SU-DHL-6 (cell line): ENCODE data around the gene ZFR2.
"Not testable (repeated sequence)": the region's sequence is repeated elsewhere in the genome, so short reads cannot be mapped to it uniquely, and the experiment has no call there.

Experiments used
- H2AFZ ChIP-seq: fragments of 200-600 bp; sonication (generic); 2 replicates; pipeline ENCODE4 v1.6.1; 2014; ENCODE audit warnings: low read depth, mild to moderate bottlenecking, moderate library complexity, mixed read lengths, antibody characterized with exemption, low read length; ENCODE audit not compliant: severe bottlenecking
- H3F3A ChIP-seq: fragments of 200-600 bp; shearing (Covaris generic); 2 replicates; pipeline ENCODE4 v1.6.0; 2016; ENCODE audit warnings: antibody characterized with exemption, mild to moderate bottlenecking; ENCODE audit not compliant: insufficient read depth
- H3K27ac ChIP-seq: fragments of 200-600 bp; sonication (generic); 2 replicates; pipeline ENCODE4 v1.5.1; 2016; ENCODE audit warnings: low read depth, mild to moderate bottlenecking, low read length, moderate library complexity, mixed read lengths
- H3K27me3 ChIP-seq: fragments of 200-600 bp; sonication (generic), shearing (Covaris generic); 2 replicates; pipeline ENCODE4 v1.6.0; 2014; ENCODE audit warnings: mild to moderate bottlenecking, low read length
- H3K36me3 ChIP-seq: fragments of 200-600 bp; sonication (generic); 2 replicates; pipeline ENCODE4 v1.6.1; 2014; ENCODE audit warnings: mild to moderate bottlenecking, low read length, mixed read lengths
- H3K4me2 ChIP-seq: fragments of 300-600, 200-600 bp; shearing (Covaris generic), sonication (generic); 2 replicates; pipeline ENCODE4 v1.6.0; 2014; ENCODE audit warnings: low read length, low read depth, mild to moderate bottlenecking; ENCODE audit not compliant: poor library complexity, severe bottlenecking
- H3K4me3 ChIP-seq: fragments of 200-600 bp; sonication (generic); 2 replicates; pipeline ENCODE4 v1.5.1; 2014; ENCODE audit warnings: antibody characterized with exemption, low read length, mild to moderate bottlenecking, mixed read lengths; ENCODE audit not compliant: insufficient read depth, poor library complexity, severe bottlenecking
- H3K79me2 ChIP-seq: fragments of 200-600 bp; sonication (generic); 2 replicates; pipeline ENCODE4 v1.6.1; 2014; ENCODE audit warnings: mild to moderate bottlenecking, low read length, moderate library complexity; ENCODE audit not compliant: insufficient read depth
- H3K9ac ChIP-seq: fragments of 200-600 bp; sonication (generic); 2 replicates; pipeline ENCODE4 v1.7.0; 2014; ENCODE audit warnings: mild to moderate bottlenecking, low read length
- H3K9me2 ChIP-seq: fragments of 200-600 bp; sonication (generic); replicated peaks from 2 replicates; pipeline ENCODE4 v1.6.1; 2014; ENCODE audit warnings: low read length; ENCODE audit not compliant: insufficient read depth
- H3K9me3 ChIP-seq: fragments of 200-600 bp; sonication (generic); 2 replicates; pipeline ENCODE4 v1.6.1; 2014; ENCODE audit warnings: low read length, mixed read lengths; ENCODE audit not compliant: insufficient read depth
- H4K20me1 ChIP-seq: fragments of 200-600 bp; sonication (generic); 2 replicates; pipeline ENCODE4 v1.6.1; 2014; ENCODE audit warnings: low read depth, mild to moderate bottlenecking, antibody characterized with exemption, low read length, moderate library complexity, mixed read lengths
- EZH2phosphoT487 ChIP-seq: fragments of 200-600 bp; sonication (generic), shearing (Covaris generic); conservative IDR thresholded peaks from 2 replicates; pipeline ENCODE4 v1.6.1; 2018; ENCODE audit warnings: mild to moderate bottlenecking, antibody characterized with exemption, low read length, moderate library complexity, mixed read lengths
- TF ChIP-seq, protein P1 (sequence below): fragments of 200-600 bp; sonication (generic); IDR thresholded peaks from one replicate; pipeline ENCODE4 v1.5.1; 2017; ENCODE audit warnings: antibody characterized with exemption, mild to moderate bottlenecking, low read length, moderate library complexity; ENCODE audit not compliant: insufficient read depth, poor library complexity, severe bottlenecking

The ZFR2 gene

DNA sequence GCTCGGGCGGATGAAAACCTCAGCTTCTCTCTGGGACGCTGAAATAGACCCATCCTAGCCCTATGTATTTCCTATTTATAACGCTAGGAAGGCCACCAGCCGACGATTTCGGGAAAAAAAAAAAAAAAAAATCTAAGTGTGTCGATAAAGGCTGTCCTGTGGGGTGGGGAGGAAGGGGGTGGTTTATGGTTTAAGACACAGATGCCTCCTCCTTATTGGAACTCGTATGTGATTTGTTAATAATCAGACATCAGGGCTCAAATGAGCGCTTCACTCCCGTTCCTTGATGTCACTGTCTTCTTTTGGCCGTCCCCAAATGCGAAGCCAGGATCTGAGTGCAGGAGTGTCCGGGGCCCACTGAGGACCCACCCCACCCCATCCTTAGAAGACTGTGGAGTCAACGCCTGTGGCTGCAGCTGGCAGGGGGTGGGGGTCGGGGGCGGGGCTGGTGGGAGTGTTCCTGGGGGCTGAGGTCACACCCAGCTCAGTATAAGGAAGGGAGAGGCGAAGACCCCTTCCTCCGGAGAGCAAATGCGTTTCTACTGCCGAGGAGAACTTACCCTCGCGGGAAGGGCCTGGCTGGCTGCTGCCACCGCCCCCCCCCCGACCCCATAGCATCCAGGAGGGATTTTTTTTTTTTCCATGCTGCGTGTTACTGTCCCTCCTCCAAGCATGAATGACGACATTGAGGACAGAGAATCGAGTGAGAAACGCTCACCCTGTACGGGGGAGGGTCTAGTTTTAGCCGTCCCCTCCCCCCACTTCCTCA is 12.6 kb upstream of the ZFR2 start:
- Histone ChIP-seq H2AFZ (no peak overlapping the region), H3K9me3 (no peaks in the 10 kb centered on the region), H3F3A (no peaks in the 10 kb centered on the region), H3K4me3 (no peak overlapping the region), H3K9me2 (no peaks in the 10 kb centered on the region), H3K79me2 (no peaks in the 10 kb centered on the region), H3K9ac (no peak overlapping the region), H3K4me2 (no peak overlapping the region), H4K20me1 (no peaks in the 10 kb centered on the region), H3K27me3 (no peaks in the 10 kb centered on the region), H3K36me3 (no peaks in the 10 kb centered on the region), H3K27ac (no peak overlapping the region)
- TF ChIP-seq, protein P1, sequence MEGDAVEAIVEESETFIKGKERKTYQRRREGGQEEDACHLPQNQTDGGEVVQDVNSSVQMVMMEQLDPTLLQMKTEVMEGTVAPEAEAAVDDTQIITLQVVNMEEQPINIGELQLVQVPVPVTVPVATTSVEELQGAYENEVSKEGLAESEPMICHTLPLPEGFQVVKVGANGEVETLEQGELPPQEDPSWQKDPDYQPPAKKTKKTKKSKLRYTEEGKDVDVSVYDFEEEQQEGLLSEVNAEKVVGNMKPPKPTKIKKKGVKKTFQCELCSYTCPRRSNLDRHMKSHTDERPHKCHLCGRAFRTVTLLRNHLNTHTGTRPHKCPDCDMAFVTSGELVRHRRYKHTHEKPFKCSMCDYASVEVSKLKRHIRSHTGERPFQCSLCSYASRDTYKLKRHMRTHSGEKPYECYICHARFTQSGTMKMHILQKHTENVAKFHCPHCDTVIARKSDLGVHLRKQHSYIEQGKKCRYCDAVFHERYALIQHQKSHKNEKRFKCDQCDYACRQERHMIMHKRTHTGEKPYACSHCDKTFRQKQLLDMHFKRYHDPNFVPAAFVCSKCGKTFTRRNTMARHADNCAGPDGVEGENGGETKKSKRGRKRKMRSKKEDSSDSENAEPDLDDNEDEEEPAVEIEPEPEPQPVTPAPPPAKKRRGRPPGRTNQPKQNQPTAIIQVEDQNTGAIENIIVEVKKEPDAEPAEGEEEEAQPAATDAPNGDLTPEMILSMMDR = no peak

DNA sequence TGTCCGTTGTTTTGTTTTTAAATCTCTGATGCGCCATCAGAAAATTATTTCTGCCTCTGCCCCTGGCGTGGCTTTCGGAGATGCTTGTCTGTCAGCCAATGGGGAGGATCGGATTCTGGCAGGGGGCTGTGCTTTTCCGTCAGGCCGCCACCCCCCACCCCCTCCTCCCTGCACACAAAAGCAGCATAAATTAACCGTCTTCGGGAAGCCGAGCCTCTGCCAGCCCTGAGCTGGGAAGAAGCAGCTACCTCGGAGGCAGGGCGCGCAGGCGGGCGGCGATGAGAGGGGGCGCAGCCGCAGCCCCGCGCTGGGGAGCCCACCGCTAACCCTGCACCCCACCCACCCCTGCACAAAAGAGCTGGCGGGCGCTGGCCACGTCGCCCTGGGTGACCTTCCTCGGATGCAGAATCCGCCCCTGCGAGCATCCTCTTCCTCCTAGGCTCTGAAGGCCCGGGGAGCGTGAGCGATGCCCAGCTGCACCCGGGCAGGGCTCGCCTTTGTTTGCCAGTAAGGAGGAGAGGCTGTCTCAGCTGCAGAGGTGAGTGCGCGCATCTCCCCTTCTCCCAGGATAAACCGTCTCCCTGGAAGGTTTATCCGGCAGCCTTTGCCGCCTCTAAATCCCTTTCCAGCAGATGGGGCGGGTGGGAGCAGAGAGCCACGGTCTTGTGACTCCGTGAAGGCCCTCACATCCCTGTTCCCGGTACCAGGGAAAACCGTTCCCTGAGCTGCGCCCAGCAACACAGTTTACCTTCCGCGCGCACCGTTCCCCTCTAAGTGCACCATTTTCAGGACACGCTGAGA is 11.8 kb upstream of the ZFR2 start, which contains the start of gene ATCAY:
Gene ATCAY, plus strand, starts transcription at position 215 of the 801 bp plus-strand sequence. CDS start 5,083 bp downstream, outside the sequence.
- no peaks in the 10 kb centered on the region for H4K20me1 ChIP-seq
- no peak within 1 kb of the TSS for H3K4me3 ChIP-seq
- H3F3A ChIP-seq = no peaks in the 10 kb centered on the region
- no peak within 1 kb of the TSS for H2AFZ ChIP-seq
- no peak within 1 kb of the TSS for H3K4me2 ChIP-seq
- no peak within 1 kb of the TSS for H3K9ac ChIP-seq
- no peaks in the 10 kb centered on the region for H3K9me3 ChIP-seq
- no peaks in the 10 kb centered on the region for H3K27me3 ChIP-seq
- TF ChIP-seq, protein P1 = no peak
- no peak for TF ChIP-seq EZH2phosphoT487
- no peaks in the 10 kb centered on the region for H3K9me2 ChIP-seq
- no peaks in the 10 kb centered on the region for H3K36me3 ChIP-seq
- H3K27ac ChIP-seq = no peak within 1 kb of the TSS
- no peaks in the 10 kb centered on the region for H3K79me2 ChIP-seq

DNA sequence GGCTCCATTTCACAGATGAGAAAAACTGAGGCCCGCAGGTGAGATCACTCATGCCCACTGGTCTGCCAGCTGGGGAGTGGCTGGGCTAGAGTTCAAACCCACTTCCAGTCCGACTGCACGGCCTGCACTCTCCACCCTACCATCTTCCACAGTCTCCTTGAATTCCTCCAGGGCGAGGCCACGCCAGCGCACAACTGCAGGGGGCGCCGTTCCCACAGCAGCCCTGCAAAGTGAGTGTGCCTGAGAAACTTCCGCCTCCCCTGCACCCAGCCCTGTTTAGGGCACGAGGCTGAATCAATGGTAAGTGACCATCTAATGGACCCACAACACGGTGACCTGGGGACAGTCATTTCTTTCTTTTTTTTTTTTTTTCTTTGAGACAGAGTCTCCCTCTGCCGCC is 10.8 kb upstream of the ZFR2 start:
- TF ChIP-seq, protein P1 = peak; percentile 15
- no peak for TF ChIP-seq EZH2phosphoT487
- H3K27ac ChIP-seq = no peak overlapping the region
- H3K9me3 ChIP-seq = no peaks in the 10 kb centered on the region
- H3F3A ChIP-seq = no peaks in the 10 kb centered on the region
- no peaks in the 10 kb centered on the region for H3K27me3 ChIP-seq
- no peaks in the 10 kb centered on the region for H3K36me3 ChIP-seq
- no peaks in the 10 kb centered on the region for H3K9me2 ChIP-seq
- H4K20me1 ChIP-seq = no peaks in the 10 kb centered on the region
- H3K79me2 ChIP-seq = no peaks in the 10 kb centered on the region
- H2AFZ ChIP-seq = no peak overlapping the region
- H3K9ac ChIP-seq = no peak overlapping the region
- no peak overlapping the region for H3K4me2 ChIP-seq
- H3K4me3 ChIP-seq = no peak overlapping the region

DNA sequence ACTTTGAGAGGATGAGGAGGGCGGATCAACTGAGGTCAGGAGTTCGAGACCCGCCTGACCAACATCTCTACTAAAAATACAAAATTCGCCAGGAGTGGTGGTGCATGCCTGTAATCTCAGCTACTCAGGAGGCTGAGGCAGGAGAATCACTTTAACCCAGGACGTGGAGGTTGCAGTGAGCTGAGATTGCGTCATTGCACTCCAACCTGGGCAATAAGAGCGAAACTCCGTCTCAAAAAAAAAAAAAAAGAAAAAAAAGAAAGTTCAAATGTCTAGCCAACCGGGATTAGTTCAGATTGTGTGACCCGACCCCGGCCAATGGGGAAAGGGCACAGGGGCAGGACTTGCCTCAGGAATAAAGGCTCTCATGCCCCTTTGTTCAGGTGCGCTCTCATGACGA is 5.9 kb upstream of the ZFR2 start:
- not testable (repeated sequence) for H3K9me3 ChIP-seq, H3K79me2 ChIP-seq, H4K20me1 ChIP-seq, H3K36me3 ChIP-seq, H3K27ac ChIP-seq, H3K9ac ChIP-seq, H3K4me2 ChIP-seq, H3K9me2 ChIP-seq, H3F3A ChIP-seq, H3K4me3 ChIP-seq, H3K27me3 ChIP-seq, H2AFZ ChIP-seq
